Left lung (tissue), 10 donors: ENCODE data around the gene AK9. TPM values are rescaled to one million over a fixed set of nuclear protein-coding genes. Genes with fewer than 3 reads are reported as not detected.

ENCODE experiments used
- ATAC-seq: fragments of 200-7000 bp; cut with Tn5 transposase; one replicate; pipeline ENCODE4 v1.9.1; 2020; ENCODE audit warnings: moderate library complexity
- DNase-seq, 4 donors: peaks; one replicate each; pipeline ENCODE4 v3.0.0-alpha.2; 2013 to 2020
- H3K27ac ChIP-seq, 2 donors: fragments of 200-600 bp; sonication (generic) in 1 of 2; one replicate each; pipeline versions ENCODE4 v1.5.0 to v1.8.0; 2020 to 2021
- H3K27me3 ChIP-seq, 2 donors: fragments of 200-600 bp; sonication (generic) in 1 of 2; one replicate each; pipeline versions ENCODE4 v1.5.0 to v1.8.0; 2020 to 2021
- H3K36me3 ChIP-seq, 2 donors: fragments of 200-600 bp; sonication (generic) in 1 of 2; one replicate each; pipeline versions ENCODE4 v1.5.0 to v1.8.0; 2020 to 2021
- H3K4me1 ChIP-seq, 2 donors: fragments of 200-600 bp; one replicate each; pipeline ENCODE4 v1.8.0; 2021
- H3K4me3 ChIP-seq, 2 donors: fragments of 200-600 bp; sonication (generic) in 1 of 2; one replicate each; pipeline versions ENCODE4 v1.5.0 to v1.8.0; 2020 to 2021; ENCODE audit warnings: mild to moderate bottlenecking in 1 of 2
- H3K9me3 ChIP-seq, 2 donors: fragments of 200-600 bp; sonication (generic) in 1 of 2; one replicate each; pipeline versions ENCODE4 v1.5.0 to v1.8.0; 2020 to 2021
- intact Hi-C, 2 donors: fragments of 100-400 bp; cut with DNase I; formaldehyde crosslinking; loops; one replicate each; pipeline versions ENCODE4 v1.11.2 to v1.14.2; 2022
- polyA plus RNA-seq, 6 donors: library from polyadenylated mRNA; unstranded; fragments of 120-200 nt; gene quantifications; one replicate each; pipeline ENCODE4 v1.2.1, GENCODE V29; 2013; ENCODE audit not compliant: insufficient read length in 6 of 6
- total RNA-seq, 2 donors: library from RNA; stranded (reverse); fragmentation: NEBNext Ultra II Directional; extraction: Animal tissue kit (Norgen Biotek cat#: 25700); gene quantifications; one replicate each; pipeline ENCODE4 v1.2.1, GENCODE V29; 2021
- TF ChIP-seq, protein P1 (sequence below), 2 donors: fragments of 200-600 bp; sonication (generic) in 1 of 2; IDR thresholded peaks; one replicate each; pipeline versions ENCODE4 v1.5.0 to v1.8.0; 2021; ENCODE audit warnings: antibody characterized with exemption in 2 of 2
- donor health status: DM: no; HTN: yes; CAD: no.
- donor health status: DM: no; HTN: no; CAD: no.

Gene AK9
- total and polyA plus RNA-seq, 8 donors: 4.6 to 18.1 (median 13.3) TPM

DNA sequence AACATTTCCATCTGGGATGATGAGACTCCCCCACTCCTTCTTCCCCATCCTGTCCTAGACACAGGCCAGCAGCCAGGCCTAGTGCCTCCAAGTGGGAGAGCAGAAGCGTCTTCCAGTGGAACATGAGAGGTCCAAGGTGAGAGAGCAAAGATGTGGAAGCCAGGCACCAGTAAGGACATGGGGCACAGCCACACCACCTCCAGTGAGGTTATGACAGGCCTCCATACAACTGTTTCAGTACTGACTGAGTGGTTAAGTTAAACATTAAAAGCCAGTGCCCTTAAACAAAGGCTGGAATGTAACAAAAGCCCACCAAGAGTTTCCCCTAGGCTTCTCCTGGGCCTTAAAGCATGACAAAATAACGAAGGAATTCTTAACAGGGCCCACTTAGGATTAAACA is 213.3 kb downstream of the AK9 start:
- TF ChIP-seq, protein P1, sequence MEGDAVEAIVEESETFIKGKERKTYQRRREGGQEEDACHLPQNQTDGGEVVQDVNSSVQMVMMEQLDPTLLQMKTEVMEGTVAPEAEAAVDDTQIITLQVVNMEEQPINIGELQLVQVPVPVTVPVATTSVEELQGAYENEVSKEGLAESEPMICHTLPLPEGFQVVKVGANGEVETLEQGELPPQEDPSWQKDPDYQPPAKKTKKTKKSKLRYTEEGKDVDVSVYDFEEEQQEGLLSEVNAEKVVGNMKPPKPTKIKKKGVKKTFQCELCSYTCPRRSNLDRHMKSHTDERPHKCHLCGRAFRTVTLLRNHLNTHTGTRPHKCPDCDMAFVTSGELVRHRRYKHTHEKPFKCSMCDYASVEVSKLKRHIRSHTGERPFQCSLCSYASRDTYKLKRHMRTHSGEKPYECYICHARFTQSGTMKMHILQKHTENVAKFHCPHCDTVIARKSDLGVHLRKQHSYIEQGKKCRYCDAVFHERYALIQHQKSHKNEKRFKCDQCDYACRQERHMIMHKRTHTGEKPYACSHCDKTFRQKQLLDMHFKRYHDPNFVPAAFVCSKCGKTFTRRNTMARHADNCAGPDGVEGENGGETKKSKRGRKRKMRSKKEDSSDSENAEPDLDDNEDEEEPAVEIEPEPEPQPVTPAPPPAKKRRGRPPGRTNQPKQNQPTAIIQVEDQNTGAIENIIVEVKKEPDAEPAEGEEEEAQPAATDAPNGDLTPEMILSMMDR (IDR thresholded peaks at IDR 0.05): no peak
- H3K27ac ChIP-seq: no peak overlapping the region
- DNase-seq: no peak
- peaks cover 21 to 60% of the 10 kb centered on the region in 2 donors for H3K4me1 ChIP-seq
- intact Hi-C loops: no loop called here
- H3K27me3 ChIP-seq: no peaks in the 10 kb centered on the region
- peaks cover 4 to 68% of the 10 kb centered on the region in 2 donors for H3K36me3 ChIP-seq
- no peak overlapping the region for H3K4me3 ChIP-seq
- H3K9me3 ChIP-seq: no peaks in the 10 kb centered on the region
- ATAC-seq: no peak

DNA sequence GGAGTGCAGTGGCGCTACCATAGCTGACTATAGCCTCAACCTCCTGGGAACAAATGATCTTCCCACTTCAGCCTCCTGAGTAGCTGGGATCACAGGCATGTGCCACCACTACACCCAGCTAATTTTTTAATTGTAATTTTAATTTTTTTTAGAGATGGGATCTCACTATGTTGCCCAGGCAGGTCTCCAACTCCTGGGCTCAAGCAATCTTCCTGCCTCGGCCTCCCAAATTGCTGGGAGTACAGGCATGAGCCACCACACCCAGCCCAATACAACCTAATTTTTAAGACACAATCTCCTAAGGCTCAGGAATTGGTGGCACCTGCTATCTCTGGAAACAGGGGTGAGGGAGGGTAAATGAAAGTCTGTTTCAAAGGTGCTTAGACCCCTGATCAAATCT is 213.8 kb downstream of the AK9 start:
- TF ChIP-seq, protein P1 (IDR thresholded peaks at IDR 0.05): no peak
- Histone ChIP-seq H3K27ac (no peak overlapping the region), H3K4me1 (peaks cover 21 to 56% of the 10 kb centered on the region in 2 donors), H3K9me3 (no peaks in the 10 kb centered on the region), H3K36me3 (peaks cover 4 to 73% of the 10 kb centered on the region in 2 donors), H3K27me3 (no peaks in the 10 kb centered on the region), H3K4me3 (no peak overlapping the region)
- ATAC-seq (no peak), DNase-seq (no peak)
- intact Hi-C loops: no loop called here

DNA sequence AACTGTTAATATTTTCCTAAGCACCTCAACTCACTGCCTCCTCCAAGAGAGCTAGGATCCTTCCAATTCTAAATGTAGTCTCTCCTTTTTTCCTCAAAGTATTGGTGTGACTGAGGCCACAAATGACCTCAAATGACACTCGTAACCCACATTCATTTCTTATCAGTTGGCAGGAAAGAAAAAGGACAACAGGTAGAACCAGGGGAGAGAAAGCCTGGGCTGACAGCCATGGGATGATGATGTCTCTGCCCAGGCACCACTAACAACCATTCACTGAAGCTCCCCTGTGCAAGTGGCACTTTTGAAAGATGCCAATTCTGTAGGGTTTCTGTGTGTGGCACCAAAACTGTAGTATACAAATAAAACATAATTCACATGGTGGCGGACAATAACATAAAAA is 215.4 kb downstream of the AK9 start:
- no peak for ATAC-seq
- Histone ChIP-seq H3K27me3 (no peaks in the 10 kb centered on the region), H3K27ac (no peak overlapping the region), H3K4me1 (peaks cover 11 to 41% of the 10 kb centered on the region in 2 donors), H3K4me3 (no peak overlapping the region), H3K9me3 (no peaks in the 10 kb centered on the region), H3K36me3 (peaks cover 4 to 80% of the 10 kb centered on the region in 2 donors)
- DNase-seq: no peak
- intact Hi-C loops: no loop called here
- TF ChIP-seq, protein P1 (IDR thresholded peaks at IDR 0.05): no peak

GRCh38 chr6:109474995-109475394 is 216.0 kb downstream of the AK9 start:
- Histone ChIP-seq H3K4me1 (peaks cover 11 to 37% of the 10 kb centered on the region in 2 donors), H3K27ac (no peak overlapping the region), H3K4me3 (no peak overlapping the region), H3K36me3 (peaks cover 4 to 82% of the 10 kb centered on the region in 2 donors), H3K9me3 (no peaks in the 10 kb centered on the region), H3K27me3 (no peaks in the 10 kb centered on the region)
- ATAC-seq (no peak), DNase-seq (no peak)
- intact Hi-C loops: no loop called here
- TF ChIP-seq, protein P1 (IDR thresholded peaks at IDR 0.05): no peak

GRCh38 chr6:109473120-109473519 is 217.9 kb downstream of the AK9 start:
- ATAC-seq: no peak
- DNase-seq: no peak
- Histone ChIP-seq H3K27me3 (no peaks in the 10 kb centered on the region), H3K36me3 (peaks cover 4 to 95% of the 10 kb centered on the region in 2 donors), H3K27ac (no peak overlapping the region), H3K9me3 (no peaks in the 10 kb centered on the region), H3K4me3 (no peak overlapping the region), H3K4me1 (peaks cover 10 to 18% of the 10 kb centered on the region in 2 donors)
- intact Hi-C loops: no loop called here
- TF ChIP-seq, protein P1 (IDR thresholded peaks at IDR 0.05): no peak
